ENCODE data around the gene COL9A1.

The COL9A1 gene

DNA sequence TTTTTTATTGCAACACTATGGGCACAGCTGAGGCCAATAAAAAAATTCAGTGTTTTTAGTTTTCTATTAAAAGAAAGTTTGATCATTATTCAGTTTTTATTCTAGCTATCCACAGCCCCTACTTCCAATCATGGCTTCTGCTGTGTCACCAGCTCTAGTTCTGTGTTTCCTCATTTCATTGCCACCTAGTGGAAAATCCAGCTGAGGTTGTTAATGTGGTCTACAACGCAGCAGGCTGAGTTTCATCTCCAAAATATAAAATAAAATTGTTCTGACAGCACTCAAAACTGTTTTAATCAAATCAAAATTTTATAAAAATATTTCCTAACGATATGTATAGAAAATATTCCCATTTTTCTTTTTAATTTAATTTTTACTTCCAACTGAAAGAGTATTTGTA is 13.6 kb downstream of the COL9A1 start:
- no peak for DNase-seq (ENCODE audit: low read depth in 2 of 2, low spot score in 1 of 2)

DNA sequence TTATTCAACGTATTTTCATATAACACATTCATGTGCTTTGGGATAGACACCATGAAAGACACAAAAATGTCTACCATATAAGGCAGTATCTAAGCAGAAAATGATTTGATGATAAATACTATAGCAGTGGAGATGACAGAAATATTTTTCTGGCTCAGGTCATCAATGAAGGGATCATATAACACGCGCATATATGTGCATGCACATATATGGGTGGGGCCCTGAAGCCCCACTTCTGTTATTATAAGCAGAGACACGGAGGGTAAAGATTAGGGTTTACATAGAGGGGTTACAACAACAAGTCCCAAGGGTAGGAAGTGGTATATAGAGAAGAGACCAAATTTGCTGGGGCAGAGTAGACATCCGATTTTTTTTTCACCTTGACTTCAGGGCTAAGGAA is 16.0 kb downstream of the COL9A1 start:
- no peak for DNase-seq (ENCODE audit: low read depth in 2 of 2, low spot score in 1 of 2)

DNA sequence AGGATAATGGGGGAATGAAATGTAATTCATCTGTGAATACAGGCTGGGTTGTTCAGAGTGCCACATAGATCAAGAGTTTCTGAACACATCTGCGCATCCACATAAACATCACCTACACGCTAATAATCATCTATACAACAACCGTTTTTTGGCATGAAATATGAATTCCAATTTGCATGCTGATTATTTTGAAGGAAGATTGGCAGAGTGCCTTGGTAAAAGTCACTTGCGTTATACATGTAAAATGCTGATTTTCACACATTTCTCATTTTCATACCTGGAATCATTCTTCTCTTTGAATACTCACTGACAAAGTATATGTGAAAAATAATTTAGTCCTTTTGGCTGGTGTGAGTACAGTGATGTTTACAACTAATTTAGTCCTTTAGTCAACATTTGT is 17.7 kb downstream of the COL9A1 start:
- DNase-seq (ENCODE audit: low read depth in 2 of 2, low spot score in 1 of 2), result no peak

- no peak for DNase-seq (ENCODE audit: low read depth in 2 of 2, low spot score in 1 of 2)
These were observed 19.9 kb downstream of the COL9A1 start for GRCh38 chr6:70282919-70283461.

- no peak for DNase-seq (ENCODE audit: low read depth in 2 of 2, low spot score in 1 of 2)
These were observed 20.5 kb downstream of the COL9A1 start for GRCh38 chr6:70282312-70282918.

DNA sequence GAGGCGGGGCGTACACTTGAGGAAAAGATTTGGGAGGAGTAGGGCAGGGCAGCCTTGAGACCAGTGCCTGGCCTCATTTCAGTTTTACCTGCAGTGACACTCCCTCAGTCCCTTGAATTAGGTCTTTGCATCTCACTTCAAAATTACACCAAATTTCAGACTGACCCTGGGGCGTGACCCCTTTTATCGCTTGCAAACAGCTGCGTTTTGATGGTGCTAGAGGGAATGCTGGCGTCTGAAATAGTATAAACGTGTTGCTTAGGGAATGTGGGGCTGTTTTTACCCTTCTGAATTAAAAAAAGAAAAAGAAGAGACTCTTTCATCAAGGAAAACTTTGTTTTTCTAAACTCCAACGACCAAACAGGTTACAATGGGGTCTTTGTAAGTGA is 21.0 kb downstream of the COL9A1 start:
- no peak for DNase-seq (ENCODE audit: low read depth in 2 of 2, low spot score in 1 of 2)

- no peak for DNase-seq (ENCODE audit: low read depth in 2 of 2, low spot score in 1 of 2)
These were observed 22.5 kb downstream of the COL9A1 start for GRCh38 chr6:70280400-70280853.

DNA sequence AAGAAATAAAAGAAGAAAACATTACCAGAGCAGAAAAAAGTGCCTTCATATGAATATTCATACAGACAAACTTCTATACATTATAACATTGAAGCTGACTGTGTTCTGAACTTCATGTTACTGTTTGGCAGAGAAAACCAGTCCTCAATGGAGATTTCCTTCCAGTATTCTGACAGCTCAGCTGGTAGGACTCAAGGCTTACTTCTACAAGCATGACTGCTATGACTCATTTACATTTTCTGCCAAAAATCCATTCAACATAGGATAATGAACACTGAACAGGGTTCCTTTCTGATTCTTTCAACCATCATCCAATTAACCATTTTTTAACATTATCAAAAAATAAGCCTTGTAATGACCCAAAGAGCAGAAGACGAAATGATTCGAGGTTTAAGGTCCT is 25.4 kb downstream of the COL9A1 start:
- DNase-seq (ENCODE audit: low read depth in 2 of 2, low spot score in 1 of 2), result no peak

GRCh38 chr6:70274338-70274737 is 28.5 kb downstream of the COL9A1 start:
- no peak for DNase-seq (ENCODE audit: low read depth in 2 of 2, low spot score in 1 of 2)

DNA sequence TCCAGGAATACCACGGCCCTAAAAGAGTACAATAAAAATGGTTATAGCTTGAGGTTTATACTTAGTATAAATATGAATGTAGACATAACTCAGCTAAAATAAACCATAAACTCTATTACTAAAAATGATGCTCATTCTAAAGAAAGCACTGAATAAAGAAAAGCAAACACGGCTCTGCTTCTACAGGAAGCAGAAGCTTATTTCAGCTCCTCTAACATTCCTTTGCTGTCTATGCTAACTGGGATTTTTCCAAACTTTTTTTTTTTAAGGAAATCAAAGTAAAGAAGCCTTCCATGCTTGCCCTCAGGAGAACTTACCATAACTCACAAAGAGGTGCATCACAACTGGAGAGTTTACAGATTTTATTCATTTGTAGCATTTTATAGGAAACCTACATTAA is 30.8 kb downstream of the COL9A1 start:
- no peak for DNase-seq (ENCODE audit: low read depth in 2 of 2, low spot score in 1 of 2)

DNA sequence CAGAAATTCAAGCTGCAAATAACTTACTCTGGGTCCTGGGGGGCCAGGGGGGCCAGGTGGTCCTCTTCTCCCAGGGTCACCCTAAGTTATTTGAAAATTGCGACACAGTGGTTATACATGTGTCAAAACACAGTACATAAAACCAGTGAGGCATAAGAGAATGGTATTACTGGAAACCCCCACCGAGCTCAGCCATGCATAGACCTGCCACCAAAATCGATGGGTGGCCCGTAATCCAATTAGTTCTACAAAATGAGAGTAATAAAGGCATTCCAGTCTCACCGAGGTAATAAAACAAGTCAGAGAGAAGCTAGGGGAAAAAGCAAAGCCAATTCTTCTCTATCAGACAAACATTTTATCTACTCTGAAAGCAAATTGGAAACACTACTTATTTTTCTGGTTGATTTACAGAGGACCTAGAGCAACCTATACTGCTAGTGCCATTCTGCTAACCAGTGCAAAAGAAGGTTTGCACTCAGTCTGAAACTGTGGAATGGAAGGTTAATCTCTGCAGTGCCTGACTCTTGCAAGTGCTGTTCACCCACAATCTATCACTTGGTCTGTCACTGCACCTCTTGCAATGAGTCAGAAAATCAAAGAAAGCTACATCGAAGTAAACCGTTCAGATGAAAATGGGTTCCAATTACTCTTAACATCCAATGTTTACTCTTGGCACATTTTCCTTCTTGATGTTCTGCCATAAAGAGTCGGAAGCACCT is 32.4 kb downstream of the COL9A1 start:
- DNase-seq (ENCODE audit: low read depth in 2 of 2, low spot score in 1 of 2), result no peak

- DNase-seq (ENCODE audit: low read depth in 2 of 2, low spot score in 1 of 2), result no peak
These were observed 36.7 kb downstream of the COL9A1 start for GRCh38 chr6:70266142-70266541.

GRCh38 chr6:70264306-70264705 is 38.6 kb downstream of the COL9A1 start:
- no peak for DNase-seq (ENCODE audit: low read depth in 2 of 2, low spot score in 1 of 2)

GRCh38 chr6:70258483-70258882 is 44.4 kb downstream of the COL9A1 start:
- DNase-seq (ENCODE audit: low read depth in 2 of 2, low spot score in 1 of 2), result no peak

DNA sequence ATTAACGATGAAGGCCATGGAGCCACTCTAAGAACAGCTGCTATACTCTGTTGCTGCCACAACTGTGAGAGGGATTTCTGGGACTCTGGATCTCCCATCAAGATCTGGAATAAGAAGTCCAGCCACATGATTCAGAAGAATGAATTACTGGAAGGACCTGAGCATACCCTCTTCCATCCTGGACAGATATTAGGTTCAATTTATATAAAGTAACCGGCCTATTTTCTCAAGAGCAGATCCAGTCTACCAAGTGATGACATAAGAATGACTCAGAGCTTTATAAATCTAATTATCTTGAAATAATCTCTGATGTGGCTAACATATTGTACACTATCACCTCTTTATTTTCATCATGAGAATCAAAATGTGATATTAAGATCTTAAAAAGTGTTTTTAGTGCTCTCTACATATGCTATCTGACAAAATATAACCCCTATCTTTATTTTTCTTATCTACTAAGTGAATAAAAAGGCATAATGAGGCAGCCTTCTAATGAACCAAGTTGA is 45.1 kb downstream of the COL9A1 start:
- no peak for DNase-seq (ENCODE audit: low read depth in 2 of 2, low spot score in 1 of 2)

- DNase-seq (ENCODE audit: low read depth in 2 of 2, low spot score in 1 of 2), result no peak
These were observed 48.1 kb downstream of the COL9A1 start for GRCh38 chr6:70254784-70255183.

GRCh38 chr6:70253923-70254322 is 49.0 kb downstream of the COL9A1 start:
- no peak for DNase-seq (ENCODE audit: low read depth in 2 of 2, low spot score in 1 of 2)

DNA sequence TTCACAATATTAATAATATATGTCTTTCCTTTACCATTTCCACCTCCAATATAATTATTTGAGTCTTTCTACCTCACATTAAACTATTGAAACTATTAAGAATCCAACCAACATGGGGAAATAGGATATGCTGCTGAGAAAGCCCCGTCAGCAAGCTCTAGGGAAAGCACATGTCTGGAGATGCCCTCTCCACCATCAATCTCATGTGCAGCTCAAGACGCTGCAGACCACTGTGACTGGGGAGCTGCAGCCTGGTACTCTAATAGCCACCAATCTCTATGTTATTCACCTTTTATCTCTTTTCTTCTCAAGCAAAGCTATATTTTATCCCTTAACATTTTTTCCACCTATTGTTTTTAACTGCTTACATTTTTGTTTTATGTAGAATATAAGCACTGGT is 50.3 kb downstream of the COL9A1 start:
- DNase-seq (ENCODE audit: low read depth in 2 of 2, low spot score in 1 of 2), result no peak

GRCh38 chr6:70246118-70246517 is 56.8 kb downstream of the COL9A1 start:
- DNase-seq (ENCODE audit: low read depth in 2 of 2, low spot score in 1 of 2), result no peak

GRCh38 chr6:70241991-70242420 is 60.9 kb downstream of the COL9A1 start:
- DNase-seq (ENCODE audit: low read depth in 2 of 2, low spot score in 1 of 2), result no peak

GRCh38 chr6:70241031-70241430 is 61.9 kb downstream of the COL9A1 start:
- no peak for DNase-seq (ENCODE audit: low read depth in 2 of 2, low spot score in 1 of 2)

DNA sequence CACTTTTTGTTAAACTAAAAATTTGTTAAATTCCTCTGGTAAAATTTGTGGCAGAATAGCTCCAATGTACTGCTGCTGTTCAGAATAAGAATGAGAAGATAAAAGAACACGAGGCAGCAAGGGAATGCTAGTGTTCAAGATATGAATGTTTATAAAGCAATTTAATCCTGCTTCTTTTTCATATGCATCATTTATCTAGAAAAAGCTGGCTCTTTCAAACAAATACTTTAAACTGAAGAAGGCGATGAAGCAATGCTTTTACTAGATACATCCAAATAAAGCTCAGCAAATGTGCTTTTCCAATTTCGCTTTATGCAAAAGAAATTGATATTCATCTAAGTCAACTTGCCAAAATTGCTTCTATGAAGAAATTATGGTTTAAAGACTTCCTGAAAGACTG is 66.5 kb downstream of the COL9A1 start:
- DNase-seq (ENCODE audit: low read depth in 2 of 2, low spot score in 1 of 2), result no peak

Data from stimulated activated CD8-positive, alpha-beta memory T cell treated with anti-CD3 and anti-CD28 coated beads, Interleukin-4, amount 100 ng/mL, for 1 hour (primary cell).